K562 (cell line): Measurements from ENCODE around the gene SRF.

ENCODE experiments used
- IRF9 ChIP-seq: fragments of 450-650 bp; IDR thresholded peaks from 2 replicates; pipeline ENCODE4 v1.6.1; 2016; ENCODE audit warnings: missing biosample characterization, missing genetic modification characterization
- ZNF592 ChIP-seq: fragments of 450-650 bp; IDR thresholded peaks from 2 replicates; pipeline ENCODE4 v1.6.1; 2017; ENCODE audit warnings: antibody characterized with exemption, mild to moderate bottlenecking

GRCh38 chr6:43174263-43175112 is 3.4 kb downstream of the SRF start:
- TF ChIP-seq ZNF592 (no peak), IRF9 (tag) (no peak)
